Stimulated activated CD8-positive, alpha-beta memory T cell treated with anti-CD3 and anti-CD28 coated beads, Interleukin-4, amount 100 ng/mL, for 24 hours (primary cell): Measurements from ENCODE around the gene TAF1B.
A peak's percentile ranks its signal among the peaks of the same experiment; 100 is the strongest.

Experiments
- DNase-seq: peaks from one replicate; pipeline ENCODE4 v3.0.0-alpha.2; 2020; ENCODE audit warnings: low read depth

Gene TAF1B

GRCh38 chr2:9843229-9844035 is at the start of gene TAF1B:
TAF1B (plus strand) TSS chr2:9843474; CDS start chr2:9843542, 68 bp downstream.
- DNase-seq = peak; percentile 84

GRCh38 chr2:9793918-9794717 is 49.2 kb upstream of the TAF1B start:
- DNase-seq = no peak

- no peak for DNase-seq
Measured at GRCh38 chr2:9795071-9795470, 48.2 kb upstream of the TAF1B start.

- no peak for DNase-seq
Measured at GRCh38 chr2:9796056-9797010, 46.9 kb upstream of the TAF1B start.

GRCh38 chr2:9797086-9797485 is 46.2 kb upstream of the TAF1B start:
- no peak for DNase-seq

GRCh38 chr2:9797681-9798556 is 45.4 kb upstream of the TAF1B start:
- DNase-seq = no peak

- no peak for DNase-seq
Measured at GRCh38 chr2:9799011-9799596, 44.2 kb upstream of the TAF1B start.

- peak; percentile 79 for DNase-seq
Measured at GRCh38 chr2:9799729-9800632, 43.3 kb upstream of the TAF1B start.

GRCh38 chr2:9800639-9800974 is 42.7 kb upstream of the TAF1B start:
- no peak for DNase-seq

- peak; percentile 32 for DNase-seq
Measured at GRCh38 chr2:9800975-9801726, 42.1 kb upstream of the TAF1B start.

GRCh38 chr2:9802576-9802993 is 40.7 kb upstream of the TAF1B start:
- no peak for DNase-seq

GRCh38 chr2:9803023-9803805 is 40.1 kb upstream of the TAF1B start:
- no peak for DNase-seq

GRCh38 chr2:9805435-9806297 is 37.6 kb upstream of the TAF1B start:
- DNase-seq = no peak

- no peak for DNase-seq
Measured at GRCh38 chr2:9806298-9806610, 37.0 kb upstream of the TAF1B start.

GRCh38 chr2:9806656-9807055 is 36.6 kb upstream of the TAF1B start:
- DNase-seq = no peak

- no peak for DNase-seq
Measured at GRCh38 chr2:9807056-9807455, 36.2 kb upstream of the TAF1B start.

- no peak for DNase-seq
Measured at GRCh38 chr2:9807555-9808305, 35.5 kb upstream of the TAF1B start.
